ENCODE data around the gene PIK3R1. TPM values are rescaled to one million over a fixed set of nuclear protein-coding genes. Genes with fewer than 3 reads are reported as not detected.

The PIK3R1 gene
- 41.8 and 52.9 TPM in 2 replicates for total RNA-seq

GRCh38 chr5:68215208-68215897 lies at the start of gene PIK3R1:
PIK3R1 (plus strand) TSS chr5:68215756; CDS start chr5:68226676, 10,920 bp downstream.

